GM23338 (cell line): ENCODE measurements around the gene FMO3. TPM values are rescaled to one million over a fixed set of nuclear protein-coding genes. Genes with fewer than 3 reads are reported as not detected.

ENCODE experiments used
- ATAC-seq: fragments of 200-7000 bp; cut with Tn5 transposase; 3 replicates; pipeline ENCODE4 v1.9.1; 2020
- DNase-seq: peaks from one replicate; pipeline ENCODE4 v3.0.0-alpha.2; 2015; ENCODE audit warnings: low spot score
- H2AFZ ChIP-seq: fragments of 200-600 bp; sonication (generic); 2 replicates; pipeline ENCODE4 v1.8.0; 2016; ENCODE audit warnings: antibody characterized with exemption, mild to moderate bottlenecking, moderate library complexity
- H3F3A ChIP-seq: fragments of 200-600 bp; sonication (generic); replicated peaks from 2 replicates; pipeline ENCODE4 v1.8.0; 2017; ENCODE audit warnings: antibody characterized with exemption, mixed run types, low read depth
- H3K27ac ChIP-seq: fragments of 200-600 bp; sonication (generic); 2 replicates; pipeline ENCODE4 v1.6.1; 2016; ENCODE audit warnings: low read depth
- H3K27me3 ChIP-seq: fragments of 200-600 bp; sonication (generic); 2 replicates; pipeline ENCODE4 v1.8.0; 2016; ENCODE audit warnings: mild to moderate bottlenecking, mixed run types, moderate library complexity; ENCODE audit not compliant: insufficient read depth
- H3K36me3 ChIP-seq: fragments of 200-600 bp; sonication (generic); 2 replicates; pipeline ENCODE4 v1.8.0; 2016; ENCODE audit warnings: mild to moderate bottlenecking; ENCODE audit not compliant: insufficient read depth
- H3K4me1 ChIP-seq: fragments of 200-600 bp; sonication (generic); 2 replicates; pipeline ENCODE4 v1.8.0; 2016; ENCODE audit warnings: mild to moderate bottlenecking, moderate library complexity; ENCODE audit not compliant: insufficient read depth
- H3K4me2 ChIP-seq: fragments of 200-600 bp; sonication (generic); 2 replicates; pipeline ENCODE4 v1.7.1; 2017; ENCODE audit warnings: mixed run types
- H3K4me3 ChIP-seq: fragments of 200-600 bp; sonication (generic); 2 replicates; pipeline ENCODE4 v1.6.1; 2016; ENCODE audit warnings: mixed run types
- H3K79me2 ChIP-seq: fragments of 200-600 bp; sonication (generic); replicated peaks from 2 replicates; pipeline ENCODE4 v1.8.0; 2017; ENCODE audit warnings: mild to moderate bottlenecking; ENCODE audit not compliant: insufficient read depth
- H3K9me2 ChIP-seq: fragments of 200-600 bp; sonication (generic); 2 replicates; pipeline ENCODE4 v1.8.0; 2017; ENCODE audit not compliant: insufficient read depth
- H4K20me1 ChIP-seq: fragments of 200-600 bp; sonication (generic); replicated peaks from 2 replicates; pipeline ENCODE4 v1.8.0; 2017; ENCODE audit warnings: mild to moderate bottlenecking; ENCODE audit not compliant: insufficient read depth
- H3K27ac Mint-ChIP-seq: 2 replicates; pipeline ENCODE4 v1.8.0; 2020; ENCODE audit warnings: inconsistent platforms, mild to moderate bottlenecking, moderate library complexity, mixed read lengths
- H3K27me3 Mint-ChIP-seq: 3 replicates; pipeline ENCODE4 v1.8.0; 2022; ENCODE audit warnings: low read depth, mild to moderate bottlenecking, moderate library complexity, mixed read lengths, inconsistent platforms; ENCODE audit not compliant: insufficient read depth, poor library complexity
- H3K36me3 Mint-ChIP-seq: 3 replicates; pipeline ENCODE4 v1.8.0; 2021; ENCODE audit warnings: low read depth, mild to moderate bottlenecking, inconsistent platforms, moderate library complexity, mixed read lengths
- H3K4me1 Mint-ChIP-seq: 3 replicates; pipeline ENCODE4 v1.8.0; 2020; ENCODE audit warnings: mild to moderate bottlenecking, inconsistent platforms, mixed read lengths
- H3K4me3 Mint-ChIP-seq: 3 replicates; pipeline ENCODE4 v1.8.0; 2021; ENCODE audit warnings: moderate library complexity, mild to moderate bottlenecking, inconsistent platforms, mixed read lengths
- H3K9me3 Mint-ChIP-seq: 3 replicates; pipeline ENCODE4 v1.8.0; 2020; ENCODE audit warnings: moderate library complexity, mild to moderate bottlenecking, inconsistent platforms, mixed read lengths
- CREB1 ChIP-seq: fragments of 250-450 bp; sonication (Bioruptor Pico); IDR thresholded peaks from 2 replicates; pipeline ENCODE4 v1.5.0; 2020; ENCODE audit warnings: low read depth, mild to moderate bottlenecking, moderate library complexity
- EZH2 ChIP-seq: fragments of 200-600 bp; sonication (generic); IDR thresholded peaks from one replicate; pipeline ENCODE4 v1.8.0; 2017; ENCODE audit warnings: antibody characterized with exemption, mild to moderate bottlenecking, low read depth; ENCODE audit not compliant: unreplicated experiment
- EZH2phosphoT487 ChIP-seq: fragments of 200-600 bp; sonication (generic); IDR thresholded peaks from one replicate; pipeline ENCODE4 v1.8.1; 2018; ENCODE audit warnings: antibody characterized with exemption; ENCODE audit not compliant: unreplicated experiment
- JUNB ChIP-seq: IDR thresholded peaks from one replicate; pipeline ENCODE4 v1.6.1; 2016; ENCODE audit warnings: antibody characterized with exemption; ENCODE audit not compliant: unreplicated experiment
- NANOG ChIP-seq: IDR thresholded peaks from 2 replicates; pipeline ENCODE4 v1.6.1; 2016; ENCODE audit warnings: antibody characterized with exemption, borderline replicate concordance
- POLR2AphosphoS5 ChIP-seq: IDR thresholded peaks from 2 replicates; pipeline ENCODE4 v1.6.1; 2016; ENCODE audit warnings: antibody characterized with exemption, low read depth
- STAT1 ChIP-seq: IDR thresholded peaks from one replicate; pipeline ENCODE4 v1.6.1; 2016; ENCODE audit warnings: antibody characterized with exemption; ENCODE audit not compliant: unreplicated experiment
- ZNF114 ChIP-seq: fragments of 250-450 bp; sonication (Bioruptor Pico); IDR thresholded peaks from 2 replicates; pipeline ENCODE4 v1.5.0; 2020; ENCODE audit warnings: mild to moderate bottlenecking, moderate library complexity
- ZNF331 ChIP-seq: fragments of 250-450 bp; sonication (Bioruptor Pico); IDR thresholded peaks from 2 replicates; pipeline ENCODE4 v1.5.0; 2020; ENCODE audit warnings: low read depth, mild to moderate bottlenecking, moderate library complexity
- polyA plus RNA-seq: library from polyadenylated mRNA; unstranded; fragments of >200 nt; fragmentation: Nextera tagmentation; extraction: Ambion mirVana; gene quantifications from 2 replicates; pipeline ENCODE4 v1.2.1, GENCODE V29; 2016
- total RNA-seq: library from RNA; depleted of rRNA; stranded (reverse); fragments of >200 nt; shearing (Covaris generic); gene quantifications from 2 replicates; pipeline ENCODE4 v1.2.3, GENCODE V29; 2014
- TF ChIP-seq, protein P1 (sequence below): fragments of 250-450 bp; sonication (Bioruptor Pico); IDR thresholded peaks from 2 replicates; pipeline ENCODE4 v1.5.0; 2020; ENCODE audit warnings: mild to moderate bottlenecking, moderate library complexity
- TF ChIP-seq, protein P2 (sequence below): IDR thresholded peaks from one replicate; pipeline ENCODE4 v1.6.1; 2018; ENCODE audit warnings: antibody characterized with exemption; ENCODE audit not compliant: unreplicated experiment
- TF ChIP-seq, protein P3 (sequence below), 2 experiments: fragments of 200-600 bp in 1 of 2; sonication (generic) in 1 of 2; conservative IDR thresholded peaks; 2 replicates each; pipeline versions ENCODE4 v1.5.1 to v1.6.1; 2016 to 2017; ENCODE audit warnings: antibody characterized with exemption in 2 of 2, low read depth in 2 of 2, mild to moderate bottlenecking in 2 of 2, moderate library complexity in 1 of 2
- TF ChIP-seq, protein P4 (sequence below): IDR thresholded peaks from 2 replicates; pipeline ENCODE4 v1.6.1; 2016; ENCODE audit warnings: antibody characterized with exemption

Gene FMO3
- total and polyA plus RNA-seq, 2 experiments from 2014 or later = 0.26 TPM; not detected in 1

DNA sequence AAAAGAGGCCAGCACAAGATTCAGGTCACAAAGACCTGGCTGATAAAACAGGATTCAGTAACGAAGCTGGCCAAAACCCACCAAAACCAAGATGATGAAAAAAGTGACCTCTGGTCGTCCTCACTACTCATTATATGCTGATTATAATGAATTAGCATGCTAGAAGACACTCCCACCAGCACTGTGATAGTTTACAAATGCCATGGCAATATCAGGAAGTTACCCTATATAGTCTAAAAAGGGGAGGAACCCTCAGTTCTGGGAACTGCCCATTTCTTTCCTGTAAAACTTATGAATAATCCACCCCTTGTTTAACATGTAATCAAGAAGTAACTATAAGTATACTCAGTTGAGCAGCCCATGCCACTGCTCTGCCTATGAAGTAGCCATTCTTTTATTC lies 68.4 kb downstream of the FMO3 start:
- peaks cover 13% of the 10 kb centered on the region; the same call in 1 of the 2 replicates for H3K4me1 ChIP-seq
- no peaks in the 10 kb centered on the region for H3K9me2 ChIP-seq
- H3K27me3 Mint-ChIP-seq = no peaks in the 10 kb centered on the region
- H3K27ac Mint-ChIP-seq = no peak overlapping the region
- no peak overlapping the region for H3K4me2 ChIP-seq
- H3K4me1 Mint-ChIP-seq = peaks cover 11% of the 10 kb centered on the region
- no peak overlapping the region for H3K4me3 ChIP-seq
- no peaks in the 10 kb centered on the region for H3K9me3 Mint-ChIP-seq
- no peaks in the 10 kb centered on the region for H3F3A ChIP-seq
- no peak overlapping the region for H3K4me3 Mint-ChIP-seq
- H4K20me1 ChIP-seq = no peaks in the 10 kb centered on the region
- no peak for TF ChIP-seq CREB1 (CRISPR knock-in tag)
- no peak for TF ChIP-seq EZH2phosphoT487
- TF ChIP-seq, protein P1, sequence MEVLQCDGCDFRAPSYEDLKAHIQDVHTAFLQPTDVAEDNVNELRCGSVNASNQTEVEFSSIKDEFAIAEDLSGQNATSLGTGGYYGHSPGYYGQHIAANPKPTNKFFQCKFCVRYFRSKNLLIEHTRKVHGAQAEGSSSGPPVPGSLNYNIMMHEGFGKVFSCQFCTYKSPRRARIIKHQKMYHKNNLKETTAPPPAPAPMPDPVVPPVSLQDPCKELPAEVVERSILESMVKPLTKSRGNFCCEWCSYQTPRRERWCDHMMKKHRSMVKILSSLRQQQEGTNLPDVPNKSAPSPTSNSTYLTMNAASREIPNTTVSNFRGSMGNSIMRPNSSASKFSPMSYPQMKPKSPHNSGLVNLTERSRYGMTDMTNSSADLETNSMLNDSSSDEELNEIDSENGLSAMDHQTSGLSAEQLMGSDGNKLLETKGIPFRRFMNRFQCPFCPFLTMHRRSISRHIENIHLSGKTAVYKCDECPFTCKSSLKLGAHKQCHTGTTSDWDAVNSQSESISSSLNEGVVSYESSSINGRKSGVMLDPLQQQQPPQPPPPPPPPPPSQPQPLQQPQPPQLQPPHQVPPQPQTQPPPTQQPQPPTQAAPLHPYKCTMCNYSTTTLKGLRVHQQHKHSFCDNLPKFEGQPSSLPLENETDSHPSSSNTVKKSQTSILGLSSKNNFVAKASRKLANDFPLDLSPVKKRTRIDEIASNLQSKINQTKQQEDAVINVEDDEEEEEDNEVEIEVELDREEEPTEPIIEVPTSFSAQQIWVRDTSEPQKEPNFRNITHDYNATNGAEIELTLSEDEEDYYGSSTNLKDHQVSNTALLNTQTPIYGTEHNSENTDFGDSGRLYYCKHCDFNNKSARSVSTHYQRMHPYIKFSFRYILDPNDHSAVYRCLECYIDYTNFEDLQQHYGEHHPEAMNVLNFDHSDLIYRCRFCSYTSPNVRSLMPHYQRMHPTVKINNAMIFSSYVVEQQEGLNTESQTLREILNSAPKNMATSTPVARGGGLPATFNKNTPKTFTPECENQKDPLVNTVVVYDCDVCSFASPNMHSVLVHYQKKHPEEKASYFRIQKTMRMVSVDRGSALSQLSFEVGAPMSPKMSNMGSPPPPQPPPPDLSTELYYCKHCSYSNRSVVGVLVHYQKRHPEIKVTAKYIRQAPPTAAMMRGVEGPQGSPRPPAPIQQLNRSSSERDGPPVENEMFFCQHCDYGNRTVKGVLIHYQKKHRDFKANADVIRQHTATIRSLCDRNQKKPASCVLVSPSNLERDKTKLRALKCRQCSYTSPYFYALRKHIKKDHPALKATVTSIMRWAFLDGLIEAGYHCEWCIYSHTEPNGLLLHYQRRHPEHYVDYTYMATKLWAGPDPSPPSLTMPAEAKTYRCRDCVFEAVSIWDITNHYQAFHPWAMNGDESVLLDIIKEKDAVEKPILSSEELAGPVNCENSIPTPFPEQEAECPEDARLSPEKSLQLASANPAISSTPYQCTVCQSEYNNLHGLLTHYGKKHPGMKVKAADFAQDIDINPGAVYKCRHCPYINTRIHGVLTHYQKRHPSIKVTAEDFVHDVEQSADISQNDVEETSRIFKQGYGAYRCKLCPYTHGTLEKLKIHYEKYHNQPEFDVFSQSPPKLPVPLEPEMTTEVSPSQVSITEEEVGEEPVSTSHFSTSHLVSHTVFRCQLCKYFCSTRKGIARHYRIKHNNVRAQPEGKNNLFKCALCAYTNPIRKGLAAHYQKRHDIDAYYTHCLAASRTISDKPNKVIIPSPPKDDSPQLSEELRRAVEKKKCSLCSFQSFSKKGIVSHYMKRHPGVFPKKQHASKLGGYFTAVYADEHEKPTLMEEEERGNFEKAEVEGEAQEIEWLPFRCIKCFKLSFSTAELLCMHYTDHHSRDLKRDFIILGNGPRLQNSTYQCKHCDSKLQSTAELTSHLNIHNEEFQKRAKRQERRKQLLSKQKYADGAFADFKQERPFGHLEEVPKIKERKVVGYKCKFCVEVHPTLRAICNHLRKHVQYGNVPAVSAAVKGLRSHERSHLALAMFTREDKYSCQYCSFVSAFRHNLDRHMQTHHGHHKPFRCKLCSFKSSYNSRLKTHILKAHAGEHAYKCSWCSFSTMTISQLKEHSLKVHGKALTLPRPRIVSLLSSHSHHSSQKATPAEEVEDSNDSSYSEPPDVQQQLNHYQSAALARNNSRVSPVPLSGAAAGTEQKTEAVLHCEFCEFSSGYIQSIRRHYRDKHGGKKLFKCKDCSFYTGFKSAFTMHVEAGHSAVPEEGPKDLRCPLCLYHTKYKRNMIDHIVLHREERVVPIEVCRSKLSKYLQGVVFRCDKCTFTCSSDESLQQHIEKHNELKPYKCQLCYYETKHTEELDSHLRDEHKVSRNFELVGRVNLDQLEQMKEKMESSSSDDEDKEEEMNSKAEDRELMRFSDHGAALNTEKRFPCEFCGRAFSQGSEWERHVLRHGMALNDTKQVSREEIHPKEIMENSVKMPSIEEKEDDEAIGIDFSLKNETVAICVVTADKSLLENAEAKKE (CRISPR knock-in tag) = no peak
- TF ChIP-seq EZH2 = no peak
- TF ChIP-seq, protein P2, sequence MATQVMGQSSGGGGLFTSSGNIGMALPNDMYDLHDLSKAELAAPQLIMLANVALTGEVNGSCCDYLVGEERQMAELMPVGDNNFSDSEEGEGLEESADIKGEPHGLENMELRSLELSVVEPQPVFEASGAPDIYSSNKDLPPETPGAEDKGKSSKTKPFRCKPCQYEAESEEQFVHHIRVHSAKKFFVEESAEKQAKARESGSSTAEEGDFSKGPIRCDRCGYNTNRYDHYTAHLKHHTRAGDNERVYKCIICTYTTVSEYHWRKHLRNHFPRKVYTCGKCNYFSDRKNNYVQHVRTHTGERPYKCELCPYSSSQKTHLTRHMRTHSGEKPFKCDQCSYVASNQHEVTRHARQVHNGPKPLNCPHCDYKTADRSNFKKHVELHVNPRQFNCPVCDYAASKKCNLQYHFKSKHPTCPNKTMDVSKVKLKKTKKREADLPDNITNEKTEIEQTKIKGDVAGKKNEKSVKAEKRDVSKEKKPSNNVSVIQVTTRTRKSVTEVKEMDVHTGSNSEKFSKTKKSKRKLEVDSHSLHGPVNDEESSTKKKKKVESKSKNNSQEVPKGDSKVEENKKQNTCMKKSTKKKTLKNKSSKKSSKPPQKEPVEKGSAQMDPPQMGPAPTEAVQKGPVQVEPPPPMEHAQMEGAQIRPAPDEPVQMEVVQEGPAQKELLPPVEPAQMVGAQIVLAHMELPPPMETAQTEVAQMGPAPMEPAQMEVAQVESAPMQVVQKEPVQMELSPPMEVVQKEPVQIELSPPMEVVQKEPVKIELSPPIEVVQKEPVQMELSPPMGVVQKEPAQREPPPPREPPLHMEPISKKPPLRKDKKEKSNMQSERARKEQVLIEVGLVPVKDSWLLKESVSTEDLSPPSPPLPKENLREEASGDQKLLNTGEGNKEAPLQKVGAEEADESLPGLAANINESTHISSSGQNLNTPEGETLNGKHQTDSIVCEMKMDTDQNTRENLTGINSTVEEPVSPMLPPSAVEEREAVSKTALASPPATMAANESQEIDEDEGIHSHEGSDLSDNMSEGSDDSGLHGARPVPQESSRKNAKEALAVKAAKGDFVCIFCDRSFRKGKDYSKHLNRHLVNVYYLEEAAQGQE = no peak
- TF ChIP-seq JUNB = no peak
- no peak for TF ChIP-seq POLR2AphosphoS5
- no peak for TF ChIP-seq NANOG
- TF ChIP-seq ZNF114 (CRISPR knock-in tag) = no peak
- TF ChIP-seq STAT1 = no peak
- no peak for TF ChIP-seq ZNF331 (CRISPR knock-in tag)
- TF ChIP-seq, protein P3, sequence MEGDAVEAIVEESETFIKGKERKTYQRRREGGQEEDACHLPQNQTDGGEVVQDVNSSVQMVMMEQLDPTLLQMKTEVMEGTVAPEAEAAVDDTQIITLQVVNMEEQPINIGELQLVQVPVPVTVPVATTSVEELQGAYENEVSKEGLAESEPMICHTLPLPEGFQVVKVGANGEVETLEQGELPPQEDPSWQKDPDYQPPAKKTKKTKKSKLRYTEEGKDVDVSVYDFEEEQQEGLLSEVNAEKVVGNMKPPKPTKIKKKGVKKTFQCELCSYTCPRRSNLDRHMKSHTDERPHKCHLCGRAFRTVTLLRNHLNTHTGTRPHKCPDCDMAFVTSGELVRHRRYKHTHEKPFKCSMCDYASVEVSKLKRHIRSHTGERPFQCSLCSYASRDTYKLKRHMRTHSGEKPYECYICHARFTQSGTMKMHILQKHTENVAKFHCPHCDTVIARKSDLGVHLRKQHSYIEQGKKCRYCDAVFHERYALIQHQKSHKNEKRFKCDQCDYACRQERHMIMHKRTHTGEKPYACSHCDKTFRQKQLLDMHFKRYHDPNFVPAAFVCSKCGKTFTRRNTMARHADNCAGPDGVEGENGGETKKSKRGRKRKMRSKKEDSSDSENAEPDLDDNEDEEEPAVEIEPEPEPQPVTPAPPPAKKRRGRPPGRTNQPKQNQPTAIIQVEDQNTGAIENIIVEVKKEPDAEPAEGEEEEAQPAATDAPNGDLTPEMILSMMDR (conservative IDR thresholded peaks at IDR 0.05; ENCODE audit: low read depth in 2 of 2) = no peak
- TF ChIP-seq, protein P4, sequence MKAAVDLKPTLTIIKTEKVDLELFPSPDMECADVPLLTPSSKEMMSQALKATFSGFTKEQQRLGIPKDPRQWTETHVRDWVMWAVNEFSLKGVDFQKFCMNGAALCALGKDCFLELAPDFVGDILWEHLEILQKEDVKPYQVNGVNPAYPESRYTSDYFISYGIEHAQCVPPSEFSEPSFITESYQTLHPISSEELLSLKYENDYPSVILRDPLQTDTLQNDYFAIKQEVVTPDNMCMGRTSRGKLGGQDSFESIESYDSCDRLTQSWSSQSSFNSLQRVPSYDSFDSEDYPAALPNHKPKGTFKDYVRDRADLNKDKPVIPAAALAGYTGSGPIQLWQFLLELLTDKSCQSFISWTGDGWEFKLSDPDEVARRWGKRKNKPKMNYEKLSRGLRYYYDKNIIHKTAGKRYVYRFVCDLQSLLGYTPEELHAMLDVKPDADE = no peak
- no peaks in the 10 kb centered on the region for H3K79me2 ChIP-seq
- H3K36me3 ChIP-seq = no peaks in the 10 kb centered on the region
- no peak for DNase-seq
- no peaks in the 10 kb centered on the region for H3K27me3 ChIP-seq
- no peak overlapping the region for H3K27ac ChIP-seq
- no peaks in the 10 kb centered on the region for H3K36me3 Mint-ChIP-seq
- H2AFZ ChIP-seq = no peak overlapping the region
- ATAC-seq = no peak
